Measurements from ENCODE around the gene MSI2.
A peak's percentile ranks its signal among the peaks of the same experiment; 100 is the strongest.

The MSI2 gene

DNA sequence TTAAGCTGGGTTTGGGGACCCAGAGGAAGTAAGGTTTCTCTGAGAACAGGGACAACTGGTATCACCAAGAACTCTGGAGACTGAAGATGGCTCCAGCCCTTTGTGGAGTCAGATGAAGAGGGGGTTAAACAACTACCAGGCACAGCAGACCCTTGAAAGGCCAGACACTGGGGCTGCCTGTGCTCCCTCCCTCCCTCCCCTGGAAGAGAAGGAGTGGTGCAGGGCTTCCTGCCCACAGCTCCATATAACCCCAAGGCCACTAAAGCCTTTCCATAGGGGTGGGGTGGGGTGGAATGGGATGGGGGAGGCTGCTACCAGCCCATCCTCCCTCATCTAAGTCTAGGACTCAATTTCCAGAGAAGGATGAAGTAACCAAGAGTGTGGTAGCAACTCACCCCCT is 422.1 kb downstream of the MSI2 start:
- DNase-seq = no peak

DNA sequence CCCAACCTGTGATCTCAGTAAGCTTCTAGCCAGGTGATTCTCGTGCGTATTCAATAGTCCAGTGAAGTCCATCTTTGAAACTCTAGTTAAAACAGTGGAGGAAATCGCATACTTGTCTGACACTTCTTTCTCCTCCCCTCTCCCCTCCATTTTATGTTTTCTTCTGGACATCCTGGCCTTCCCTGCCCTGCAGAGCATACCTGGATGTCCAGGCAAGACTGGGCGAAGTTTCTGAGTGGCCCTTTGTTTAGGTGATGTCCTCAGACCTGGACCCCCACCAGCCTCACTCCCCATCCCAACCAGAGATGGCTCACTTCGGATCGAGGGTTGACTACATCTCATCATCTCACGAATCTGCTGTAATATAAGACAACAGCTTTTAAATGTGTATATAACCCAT is 423.0 kb downstream of the MSI2 start:
- DNase-seq = no peak

GRCh38 chr17:57679906-57680695 is 423.8 kb downstream of the MSI2 start:
- no peak for DNase-seq

- DNase-seq = no peak
Observed at GRCh38 chr17:57682701-57683100, 426.4 kb downstream of the MSI2 start.

DNA sequence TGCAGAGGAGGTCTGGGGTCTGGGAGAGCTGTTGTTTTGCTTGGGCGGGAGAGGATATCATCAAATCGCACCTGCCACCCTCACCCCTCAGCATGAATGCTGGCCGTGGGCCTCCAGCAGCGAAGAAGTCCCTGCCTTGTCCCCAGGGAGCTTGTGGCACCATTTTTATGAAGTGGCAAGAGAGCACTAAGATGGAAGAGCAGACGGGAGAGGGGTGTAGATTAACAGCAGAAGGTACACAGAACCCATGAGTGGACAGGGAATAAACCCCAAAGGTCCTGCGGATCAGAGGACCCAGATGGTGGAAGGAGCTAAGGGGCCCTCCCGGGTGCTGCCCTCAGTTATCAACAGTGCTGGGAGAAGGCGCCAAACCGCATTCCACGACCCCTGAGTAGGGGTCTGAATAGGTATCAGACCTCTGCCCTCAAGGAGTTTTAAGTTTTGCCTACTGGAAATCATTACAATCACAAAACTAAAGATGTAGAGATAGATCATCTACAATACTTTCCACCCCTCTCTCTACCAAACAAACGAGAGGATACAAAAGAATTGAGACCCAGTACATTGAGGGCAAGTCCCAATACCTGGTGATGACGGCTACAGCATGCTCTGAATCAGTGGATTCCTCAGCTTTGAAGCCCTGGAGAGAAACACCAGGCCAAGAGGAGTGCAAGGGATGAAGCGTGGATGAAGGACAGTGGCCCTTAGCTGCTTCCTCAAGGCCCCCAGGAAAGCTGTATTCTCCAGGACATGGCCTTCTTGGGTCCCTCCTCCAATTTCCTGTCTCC is 428.6 kb downstream of the MSI2 start:
- DNase-seq = no peak

GRCh38 chr17:57685499-57686132 is 429.3 kb downstream of the MSI2 start:
- no peak for DNase-seq

- no peak for DNase-seq
Observed at GRCh38 chr17:57687642-57688041, 431.3 kb downstream of the MSI2 start.

DNA sequence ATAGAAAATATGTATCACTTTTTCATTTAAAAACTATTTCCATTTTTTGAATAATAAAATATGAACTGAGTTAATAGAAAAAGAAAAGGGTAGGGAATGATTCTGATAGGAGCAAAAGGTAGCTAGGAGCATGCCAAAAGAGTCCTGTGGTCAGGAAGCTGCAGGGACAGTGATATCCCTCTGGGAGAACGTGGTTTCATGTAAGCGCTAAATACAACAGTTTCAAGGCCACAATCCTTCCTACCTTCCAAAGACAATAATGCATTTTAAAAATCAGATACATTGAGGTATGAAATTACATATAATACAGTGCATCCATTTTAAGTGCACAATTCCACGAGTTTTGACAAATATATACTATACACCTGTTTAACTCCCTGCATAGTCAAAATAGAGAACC is 432.9 kb downstream of the MSI2 start:
- DNase-seq = no peak

DNA sequence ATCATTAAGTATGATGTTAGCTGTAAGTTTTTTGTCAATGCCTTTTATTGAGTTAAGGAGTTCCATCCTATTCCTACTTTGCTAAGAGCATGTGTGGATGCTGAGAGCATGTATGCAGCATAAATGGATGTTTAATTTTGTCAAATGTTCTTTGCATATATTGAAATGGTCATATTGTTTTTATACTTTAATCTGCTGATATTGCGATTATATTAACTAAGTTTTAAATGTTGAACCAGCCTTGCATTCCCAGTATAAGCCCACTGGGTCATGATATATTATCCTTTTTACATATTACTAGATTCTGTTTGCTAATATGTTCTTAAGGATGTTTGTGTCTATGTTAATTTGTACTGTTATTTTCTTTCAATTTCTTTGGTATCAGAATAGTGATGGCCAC is 435.6 kb downstream of the MSI2 start:
- no peak for DNase-seq

- DNase-seq = no peak
Observed at GRCh38 chr17:57692770-57693169, 436.4 kb downstream of the MSI2 start.

DNA sequence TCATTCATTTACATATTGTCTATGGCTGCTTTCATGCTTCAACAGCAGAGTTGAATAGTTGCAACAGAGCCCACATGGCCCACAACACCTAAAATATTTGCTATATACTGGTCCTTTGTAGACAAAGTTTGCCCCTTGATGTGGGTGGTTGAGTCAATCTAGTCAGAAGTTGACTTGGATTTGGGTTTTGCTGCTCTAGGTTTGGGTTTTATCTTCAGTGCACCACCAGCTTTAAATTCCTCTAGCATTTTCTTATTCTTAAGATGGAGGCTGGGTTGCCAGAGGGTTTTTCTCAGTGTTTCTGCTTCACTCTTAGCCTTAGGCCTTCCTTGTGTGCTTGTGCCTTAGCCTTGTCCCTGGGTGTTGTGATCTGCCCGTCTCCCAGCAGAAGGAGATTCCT is 437.7 kb downstream of the MSI2 start:
- DNase-seq = no peak

- DNase-seq = no peak
Observed at GRCh38 chr17:57696050-57696449, 439.7 kb downstream of the MSI2 start.

DNA sequence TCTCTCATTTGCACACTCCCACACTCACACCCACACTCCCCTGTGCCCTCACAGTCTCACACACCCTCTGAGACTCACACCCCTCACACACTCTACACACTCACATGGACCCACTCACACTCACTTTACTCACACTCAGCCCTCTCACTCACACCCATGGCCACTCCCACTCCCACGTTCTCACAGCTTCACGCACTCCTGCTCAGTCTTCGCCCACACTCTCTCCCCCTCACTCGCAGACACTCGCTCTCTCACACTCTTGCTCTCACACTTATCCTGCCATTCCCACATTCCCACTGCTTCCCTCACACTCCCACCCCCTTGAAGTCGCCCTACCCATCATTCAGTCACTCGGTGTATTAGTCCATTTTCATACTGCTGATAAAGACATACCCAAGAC is 440.9 kb downstream of the MSI2 start:
- no peak for DNase-seq

- no peak for DNase-seq
Observed at GRCh38 chr17:57697891-57698711, 441.8 kb downstream of the MSI2 start.

GRCh38 chr17:57699751-57700219 is 443.5 kb downstream of the MSI2 start:
- DNase-seq = no peak

DNA sequence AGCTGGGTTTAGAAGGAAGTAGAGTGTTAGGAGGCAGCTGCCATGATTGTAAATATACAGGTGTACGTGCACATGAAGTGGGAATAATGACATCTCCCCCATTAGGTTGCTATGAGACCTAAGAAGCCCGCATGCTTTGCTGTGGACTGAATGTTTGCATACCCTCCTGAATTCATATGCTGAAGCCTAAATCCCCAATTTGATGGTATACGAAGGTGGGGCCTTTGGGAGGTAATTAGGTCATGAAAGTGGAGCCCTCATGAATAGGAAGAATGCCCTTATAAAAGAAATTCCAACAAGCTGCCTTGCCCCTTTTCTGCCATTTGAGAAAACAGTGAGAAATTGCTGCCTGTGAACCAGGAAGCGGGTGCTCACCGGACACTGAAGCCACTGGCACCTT is 444.8 kb downstream of the MSI2 start:
- no peak for DNase-seq

DNA sequence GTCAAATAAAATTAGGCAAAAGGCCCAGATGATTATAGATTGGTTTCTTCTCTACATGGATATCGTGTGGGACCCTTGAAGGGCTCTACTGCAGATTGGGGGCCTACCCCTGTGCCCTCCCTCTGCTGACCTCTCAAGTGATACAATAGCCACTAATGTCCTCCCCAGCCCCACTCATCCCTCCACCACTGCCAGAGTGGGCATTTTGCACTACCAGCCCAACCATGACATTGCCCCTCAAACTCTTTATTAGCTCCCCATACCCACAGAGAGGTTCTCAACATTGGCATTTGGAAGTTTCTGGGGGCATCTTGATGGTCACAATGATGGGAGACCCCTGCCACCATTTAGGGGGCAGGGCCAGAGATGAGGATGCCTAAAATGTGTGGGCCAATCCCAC is 446.9 kb downstream of the MSI2 start:
- DNase-seq = no peak

DNA sequence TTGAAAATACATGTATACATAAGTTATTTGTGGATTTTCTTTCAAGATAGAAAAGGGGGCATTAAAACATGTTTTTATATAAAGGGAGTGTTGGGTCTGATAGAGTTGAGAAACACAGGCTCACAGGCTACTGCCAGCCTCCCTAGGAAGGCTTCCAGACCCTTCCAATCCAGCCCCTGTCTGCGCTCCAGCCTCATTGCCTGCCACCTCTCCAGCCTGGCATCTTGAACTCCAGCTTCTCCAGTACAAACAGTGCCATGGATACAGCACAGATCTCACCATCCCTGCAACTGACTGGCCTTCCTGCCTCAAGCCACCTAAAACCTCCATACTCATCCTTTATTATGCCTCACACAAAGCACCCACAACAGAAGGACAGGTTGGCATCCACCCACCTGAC is 448.1 kb downstream of the MSI2 start:
- no peak for DNase-seq

- no peak for DNase-seq
Observed at GRCh38 chr17:57705921-57706695, 449.8 kb downstream of the MSI2 start.

GRCh38 chr17:57706761-57707160 is 450.4 kb downstream of the MSI2 start:
- no peak for DNase-seq

- peak; percentile 87 for DNase-seq
Observed at GRCh38 chr17:57707892-57708291, 451.6 kb downstream of the MSI2 start.

GRCh38 chr17:57708410-57708809 is 452.1 kb downstream of the MSI2 start:
- DNase-seq = peak; percentile 65

All from NCI-H1694 treated with DMSO at 0.1 percent for 48 hours (cell line).